Peyer's patch (tissue), 4 donors: Measurements from ENCODE around the gene KCNH6.

Experiments used
- POLR2A ChIP-seq, 2 donors: fragments of 450-650 bp; IDR thresholded peaks; one replicate each; pipeline ENCODE4 v1.5.1; 2017; ENCODE audit warnings: antibody characterized with exemption in 2 of 2, mild to moderate bottlenecking in 2 of 2, moderate library complexity in 2 of 2
- TF ChIP-seq, protein P1 (sequence below), 6 experiments: fragments of 450-650 bp in 4 of 6; fragments of 200-600 bp in 2 of 6; sonication (generic) in 1 of 6; IDR thresholded peaks; one replicate each; pipeline ENCODE4 v1.5.1; 2017 to 2019; ENCODE audit warnings: antibody characterized with exemption in 6 of 6, mild to moderate bottlenecking in 3 of 6, moderate library complexity in 1 of 6

- no peak for TF ChIP-seq POLR2A (IDR thresholded peaks at IDR 0.05)
- TF ChIP-seq, protein P1, sequence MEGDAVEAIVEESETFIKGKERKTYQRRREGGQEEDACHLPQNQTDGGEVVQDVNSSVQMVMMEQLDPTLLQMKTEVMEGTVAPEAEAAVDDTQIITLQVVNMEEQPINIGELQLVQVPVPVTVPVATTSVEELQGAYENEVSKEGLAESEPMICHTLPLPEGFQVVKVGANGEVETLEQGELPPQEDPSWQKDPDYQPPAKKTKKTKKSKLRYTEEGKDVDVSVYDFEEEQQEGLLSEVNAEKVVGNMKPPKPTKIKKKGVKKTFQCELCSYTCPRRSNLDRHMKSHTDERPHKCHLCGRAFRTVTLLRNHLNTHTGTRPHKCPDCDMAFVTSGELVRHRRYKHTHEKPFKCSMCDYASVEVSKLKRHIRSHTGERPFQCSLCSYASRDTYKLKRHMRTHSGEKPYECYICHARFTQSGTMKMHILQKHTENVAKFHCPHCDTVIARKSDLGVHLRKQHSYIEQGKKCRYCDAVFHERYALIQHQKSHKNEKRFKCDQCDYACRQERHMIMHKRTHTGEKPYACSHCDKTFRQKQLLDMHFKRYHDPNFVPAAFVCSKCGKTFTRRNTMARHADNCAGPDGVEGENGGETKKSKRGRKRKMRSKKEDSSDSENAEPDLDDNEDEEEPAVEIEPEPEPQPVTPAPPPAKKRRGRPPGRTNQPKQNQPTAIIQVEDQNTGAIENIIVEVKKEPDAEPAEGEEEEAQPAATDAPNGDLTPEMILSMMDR (IDR thresholded peaks at IDR 0.05), result no peak
Observed at GRCh38 chr17:63514477-63514876, 8.7 kb upstream of the KCNH6 start.
